Endothelial cell of umbilical vein (primary cell): Measurements from ENCODE around the gene TMOD2. TPM values are rescaled to one million over a fixed set of nuclear protein-coding genes. Genes with fewer than 3 reads are reported as not detected.

Experiments used
- BruUV-seq: library from RNA; stranded (reverse); fragments of 400-500 nt; replicated peaks from 2 replicates; lab custom pipeline; 2021; lab: Mats Ljungman, UMichigan
- CTCF ChIA-PET: fragments of 300-600, 350-600 bp; sonication (Branson Sonifier 250); formaldehyde crosslinking; loops from one replicate; lab custom pipeline; 2021; ENCODE audit warnings: antibody characterized with exemption, inconsistent platforms; lab: Charles Lee
- POLR2A ChIA-PET: fragments of 300-600, 350-600 bp; sonication (Branson Sonifier 250); formaldehyde crosslinking; loops from one replicate; lab custom pipeline; 2021; ENCODE audit warnings: antibody characterized with exemption, inconsistent platforms; lab: Charles Lee
- DNase-seq: peaks from one replicate; pipeline ENCODE4 v3.0.0-alpha.2; 2011; ENCODE audit warnings: low read depth, low spot score
- FAIRE-seq: peaks from 2 replicates; lab custom pipeline; 2011; peaks lifted over from hg19 to GRCh38; lab: Jason Lieb, UNC
- H2AFZ ChIP-seq: 2 replicates; pipeline ENCODE4 v1.6.0; 2012; ENCODE audit warnings: low read depth, low read length, control low read depth, inconsistent platforms
- H3K27ac ChIP-seq: 2 replicates; pipeline ENCODE4 v1.5.1; 2011; ENCODE audit warnings: low read depth, mild to moderate bottlenecking, control low read depth, low read length, moderate library complexity; ENCODE audit not compliant: insufficient read depth
- H3K27me3 ChIP-seq, 2 experiments: 2 replicates each; pipeline versions ENCODE4 v1.6.0 to v1.6.1; 2011; ENCODE audit warnings: low read length in 2 of 2, mixed read lengths in 1 of 2; ENCODE audit not compliant: control insufficient read depth in 2 of 2, insufficient read depth in 2 of 2
- H3K36me3 ChIP-seq, 2 experiments: 2 replicates in 1 of 2; 3 replicates in 1 of 2; pipeline ENCODE4 v1.5.1; 2011; ENCODE audit warnings: low read length in 2 of 2, mild to moderate bottlenecking in 1 of 2, moderate library complexity in 1 of 2; ENCODE audit not compliant: control insufficient read depth in 2 of 2, insufficient read depth in 2 of 2; ENCODE audit errors: extremely low read depth in 1 of 2
- H3K4me1 ChIP-seq: 3 replicates; pipeline ENCODE4 v1.5.1; 2011; ENCODE audit warnings: mild to moderate bottlenecking, low read length; ENCODE audit not compliant: control insufficient read depth, insufficient read depth; ENCODE audit errors: extremely low read depth
- H3K4me2 ChIP-seq: 2 replicates; pipeline ENCODE4 v1.6.1; 2011; ENCODE audit warnings: low read length, control low read depth, mixed read lengths; ENCODE audit not compliant: insufficient read depth
- H3K4me3 ChIP-seq, 3 experiments: fragments of 200-600 bp in 1 of 3; sonication (generic), shearing (Covaris generic) in 1 of 3; replicated peaks in 1 of 3; 2 replicates each; pipeline ENCODE4 v1.5.1; 2011 to 2016; ENCODE audit warnings: control low read depth in 3 of 3, low read length in 3 of 3, mild to moderate bottlenecking in 2 of 3, inconsistent platforms in 1 of 3, low read depth in 1 of 3, moderate library complexity in 1 of 3; ENCODE audit not compliant: insufficient read depth in 1 of 3
- H3K79me2 ChIP-seq: 2 replicates; pipeline ENCODE4 v1.6.0; 2012; ENCODE audit warnings: low read length, inconsistent platforms; ENCODE audit not compliant: control insufficient read depth, insufficient read depth
- H3K9ac ChIP-seq: replicated peaks from 2 replicates; pipeline ENCODE3; 2011; ENCODE audit warnings: low read length, control low read depth; ENCODE audit not compliant: insufficient read depth; ENCODE audit errors: extremely low read depth
- H3K9me1 ChIP-seq: replicated peaks from 3 replicates; pipeline ENCODE4 v1.6.0; 2011; ENCODE audit warnings: mild to moderate bottlenecking, low read length; ENCODE audit not compliant: control insufficient read depth, insufficient read depth; ENCODE audit errors: extremely low read depth
- H3K9me3 ChIP-seq: replicated peaks from 2 replicates; pipeline ENCODE4 v1.5.1; 2012; ENCODE audit warnings: low read length, inconsistent platforms; ENCODE audit not compliant: control insufficient read depth, insufficient read depth
- H4K20me1 ChIP-seq: replicated peaks from 2 replicates; pipeline ENCODE3; 2011; ENCODE audit warnings: mild to moderate bottlenecking, low read length; ENCODE audit not compliant: control insufficient read depth, insufficient read depth; ENCODE audit errors: extremely low read depth
- EZH2 ChIP-seq: IDR thresholded peaks from 2 replicates; pipeline ENCODE4 v1.6.1; 2012; ENCODE audit warnings: borderline replicate concordance, low read depth, mild to moderate bottlenecking, moderate library complexity, low read length, inconsistent platforms; ENCODE audit not compliant: severe bottlenecking
- GATA2 ChIP-seq: IDR thresholded peaks from 2 replicates; pipeline ENCODE4 v1.7.0; 2011; ENCODE audit warnings: low read depth, mild to moderate bottlenecking, moderate library complexity, mixed read lengths, low read length; ENCODE audit not compliant: insufficient read length, insufficient read depth
- JUN ChIP-seq: IDR thresholded peaks from 2 replicates; pipeline ENCODE4 v1.6.1; 2011; ENCODE audit warnings: borderline replicate concordance, low read depth; ENCODE audit not compliant: insufficient read length, insufficient read depth
- MYC ChIP-seq: IDR thresholded peaks from one replicate; pipeline ENCODE4 v1.6.1; 2011; ENCODE audit warnings: mild to moderate bottlenecking, low read depth, low read length
- POLR2A ChIP-seq: IDR thresholded peaks from 2 replicates; pipeline ENCODE4 v1.6.1; 2012; ENCODE audit warnings: low read depth, mild to moderate bottlenecking, control low read depth, low read length
- POLR2AphosphoS5 ChIP-seq: IDR thresholded peaks from 2 replicates; pipeline ENCODE4 v1.6.1; 2012; ENCODE audit warnings: low read depth, mild to moderate bottlenecking, control low read depth, low read length, moderate library complexity; ENCODE audit not compliant: insufficient read depth
- dilution Hi-C: fragments of 300-500 bp; cut with MboI; formaldehyde crosslinking; loops from one replicate; pipeline ENCODE4 v1.15.0; 2019; ENCODE audit warnings: low sequenced_read_pairs; ENCODE audit not compliant: extremely low pct_ligation_motif_present
- intact Hi-C: fragments of 100-400 bp; cut with micrococcal nuclease; formaldehyde crosslinking; loops from one replicate; pipeline ENCODE4 v1.10.0; 2022
- polyA plus RNA-seq, 4 experiments: library from polyadenylated mRNA; depleted of rRNA in 3 of 4; stranded (reverse) in 3 of 4; unstranded in 1 of 4; fragments of >200 nt; gene quantifications; 2 replicates each; pipeline versions ENCODE4 v1.2.1 to v1.2.3, GENCODE V29; 2011 to 2012; ENCODE audit warnings: missing spikeins in 1 of 4
- total RNA-seq: library from RNA; stranded (reverse); gene quantifications from 2 replicates; pipeline ENCODE4 v1.2.3, GENCODE V29; 2021
- TF ChIP-seq, protein P1 (sequence below), 2 donors: IDR thresholded peaks; 1 replicate in 1 of 2; 2 replicates in 1 of 2; pipeline ENCODE4 v1.5.1; 2011; ENCODE audit warnings: low read length in 2 of 2, mild to moderate bottlenecking in 2 of 2, moderate library complexity in 2 of 2, control low read depth in 1 of 2, inconsistent platforms in 1 of 2, low read depth in 1 of 2; ENCODE audit not compliant: insufficient read depth in 1 of 2; ENCODE audit errors: extremely low read depth in 1 of 2
- TF ChIP-seq, protein P2 (sequence below): IDR thresholded peaks from 2 replicates; pipeline ENCODE4 v1.6.1; 2011; ENCODE audit not compliant: insufficient read depth, insufficient read length

The TMOD2 gene
- total and polyA plus RNA-seq, 2 donors (not counting 3 experiments of a cell fraction or from before 2014, with no cell fraction given), result 0.46 to 2.7 TPM

DNA sequence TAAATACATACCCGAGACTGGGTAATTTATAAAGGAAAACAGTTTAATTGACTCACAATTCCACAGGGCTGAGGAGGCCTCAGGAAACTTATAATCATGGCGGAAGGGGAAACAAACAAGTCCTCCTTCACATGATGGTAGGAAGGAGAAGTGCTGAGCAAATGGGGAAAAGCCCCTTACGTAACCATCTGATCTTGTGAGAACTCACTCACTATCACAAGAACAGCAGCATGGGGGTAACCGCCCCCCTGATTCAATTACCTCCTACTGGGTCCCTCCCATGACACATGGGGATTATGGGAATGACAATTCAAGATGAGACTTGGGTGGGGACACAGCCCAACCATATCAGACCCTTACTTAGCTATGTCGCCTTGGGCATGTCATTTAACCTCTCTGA lies 42.4 kb upstream of the TMOD2 start:
- Histone ChIP-seq H3K79me2 (no peaks in the 10 kb centered on the region), H3K9me1 (no peaks in the 10 kb centered on the region), H3K4me1 (no peaks in the 10 kb centered on the region), H3K27ac (no peak overlapping the region), H3K9me3 (no peaks in the 10 kb centered on the region), H3K9ac (no peak overlapping the region), H4K20me1 (no peaks in the 10 kb centered on the region), H3K27me3 (peaks cover 6 to 9% of the 10 kb centered on the region in 2 experiments), H3K4me2 (no peak overlapping the region), H3K36me3 (no peaks in the 10 kb centered on the region), H2AFZ (no peak overlapping the region), H3K4me3 (no peak overlapping the region)
- FAIRE-seq, result no peak
- no peak for DNase-seq
- no TSS peak for BruUV-seq
- TF ChIP-seq, protein P1, sequence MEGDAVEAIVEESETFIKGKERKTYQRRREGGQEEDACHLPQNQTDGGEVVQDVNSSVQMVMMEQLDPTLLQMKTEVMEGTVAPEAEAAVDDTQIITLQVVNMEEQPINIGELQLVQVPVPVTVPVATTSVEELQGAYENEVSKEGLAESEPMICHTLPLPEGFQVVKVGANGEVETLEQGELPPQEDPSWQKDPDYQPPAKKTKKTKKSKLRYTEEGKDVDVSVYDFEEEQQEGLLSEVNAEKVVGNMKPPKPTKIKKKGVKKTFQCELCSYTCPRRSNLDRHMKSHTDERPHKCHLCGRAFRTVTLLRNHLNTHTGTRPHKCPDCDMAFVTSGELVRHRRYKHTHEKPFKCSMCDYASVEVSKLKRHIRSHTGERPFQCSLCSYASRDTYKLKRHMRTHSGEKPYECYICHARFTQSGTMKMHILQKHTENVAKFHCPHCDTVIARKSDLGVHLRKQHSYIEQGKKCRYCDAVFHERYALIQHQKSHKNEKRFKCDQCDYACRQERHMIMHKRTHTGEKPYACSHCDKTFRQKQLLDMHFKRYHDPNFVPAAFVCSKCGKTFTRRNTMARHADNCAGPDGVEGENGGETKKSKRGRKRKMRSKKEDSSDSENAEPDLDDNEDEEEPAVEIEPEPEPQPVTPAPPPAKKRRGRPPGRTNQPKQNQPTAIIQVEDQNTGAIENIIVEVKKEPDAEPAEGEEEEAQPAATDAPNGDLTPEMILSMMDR (IDR thresholded peaks at IDR 0.05; ENCODE audit: extremely low read depth in 1 of 2, insufficient read depth in 1 of 2, low read depth in 1 of 2, low read length in 2 of 2), result no peak
- TF ChIP-seq MYC (no peak), POLR2AphosphoS5 (no peak), JUN (no peak), GATA2 (no peak), POLR2A (no peak), EZH2 (no peak)
- TF ChIP-seq, protein P2, sequence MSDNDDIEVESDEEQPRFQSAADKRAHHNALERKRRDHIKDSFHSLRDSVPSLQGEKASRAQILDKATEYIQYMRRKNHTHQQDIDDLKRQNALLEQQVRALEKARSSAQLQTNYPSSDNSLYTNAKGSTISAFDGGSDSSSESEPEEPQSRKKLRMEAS, result no peak
- dilution Hi-C loops (no loop called here), intact Hi-C loops (no loop called here)
- ChIA-PET POLR2A (no interaction called here), CTCF (interaction anchor here (2.6 kb wide), 1 partner anchor 68 kb away, joined by 12 read pairs; no protein-coding TSS in a partner anchor)
